AG09309 (cell line): ENCODE data around the gene ATG10.
A peak's percentile ranks its signal among the peaks of the same experiment; 100 is the strongest.

Source experiments
- DNase-seq: peaks from one replicate; pipeline ENCODE4 v3.0.0-alpha.2; 2010; ENCODE audit warnings: low read depth
- H3K4me3 ChIP-seq: 2 replicates; pipeline ENCODE4 v1.5.1; 2011; ENCODE audit warnings: mild to moderate bottlenecking, low read depth, low read length, moderate library complexity; ENCODE audit not compliant: control insufficient read depth
- TF ChIP-seq, protein P1 (sequence below): IDR thresholded peaks from 2 replicates; pipeline ENCODE4 v1.5.1; 2011; ENCODE audit warnings: mild to moderate bottlenecking, low read depth, low read length, inconsistent platforms; ENCODE audit not compliant: insufficient read depth, control insufficient read depth; ENCODE audit errors: missing control alignments

ATG10 gene

DNA sequence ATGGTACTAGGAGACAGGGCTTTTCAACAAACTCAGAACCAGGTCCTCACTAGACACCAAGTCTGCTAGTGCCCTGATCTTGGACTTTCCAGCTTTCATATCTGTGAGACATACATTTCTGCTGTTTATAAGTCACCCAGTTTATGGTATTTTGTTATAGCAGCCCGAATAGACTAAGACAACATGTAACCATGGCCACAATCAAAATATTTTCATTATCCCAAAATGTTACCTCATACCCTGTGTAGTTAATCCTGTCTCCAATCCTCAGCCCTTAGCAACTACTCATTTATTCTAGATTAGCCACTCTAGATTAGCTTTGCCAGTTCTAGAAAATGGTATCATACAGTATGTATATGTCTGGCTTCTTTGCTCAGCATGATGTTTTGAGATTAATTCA, 6.3 kb upstream of the ATG10 start:
- TF ChIP-seq, protein P1, sequence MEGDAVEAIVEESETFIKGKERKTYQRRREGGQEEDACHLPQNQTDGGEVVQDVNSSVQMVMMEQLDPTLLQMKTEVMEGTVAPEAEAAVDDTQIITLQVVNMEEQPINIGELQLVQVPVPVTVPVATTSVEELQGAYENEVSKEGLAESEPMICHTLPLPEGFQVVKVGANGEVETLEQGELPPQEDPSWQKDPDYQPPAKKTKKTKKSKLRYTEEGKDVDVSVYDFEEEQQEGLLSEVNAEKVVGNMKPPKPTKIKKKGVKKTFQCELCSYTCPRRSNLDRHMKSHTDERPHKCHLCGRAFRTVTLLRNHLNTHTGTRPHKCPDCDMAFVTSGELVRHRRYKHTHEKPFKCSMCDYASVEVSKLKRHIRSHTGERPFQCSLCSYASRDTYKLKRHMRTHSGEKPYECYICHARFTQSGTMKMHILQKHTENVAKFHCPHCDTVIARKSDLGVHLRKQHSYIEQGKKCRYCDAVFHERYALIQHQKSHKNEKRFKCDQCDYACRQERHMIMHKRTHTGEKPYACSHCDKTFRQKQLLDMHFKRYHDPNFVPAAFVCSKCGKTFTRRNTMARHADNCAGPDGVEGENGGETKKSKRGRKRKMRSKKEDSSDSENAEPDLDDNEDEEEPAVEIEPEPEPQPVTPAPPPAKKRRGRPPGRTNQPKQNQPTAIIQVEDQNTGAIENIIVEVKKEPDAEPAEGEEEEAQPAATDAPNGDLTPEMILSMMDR = no peak
- H3K4me3 ChIP-seq = no peak overlapping the region
- no peak for DNase-seq

DNA sequence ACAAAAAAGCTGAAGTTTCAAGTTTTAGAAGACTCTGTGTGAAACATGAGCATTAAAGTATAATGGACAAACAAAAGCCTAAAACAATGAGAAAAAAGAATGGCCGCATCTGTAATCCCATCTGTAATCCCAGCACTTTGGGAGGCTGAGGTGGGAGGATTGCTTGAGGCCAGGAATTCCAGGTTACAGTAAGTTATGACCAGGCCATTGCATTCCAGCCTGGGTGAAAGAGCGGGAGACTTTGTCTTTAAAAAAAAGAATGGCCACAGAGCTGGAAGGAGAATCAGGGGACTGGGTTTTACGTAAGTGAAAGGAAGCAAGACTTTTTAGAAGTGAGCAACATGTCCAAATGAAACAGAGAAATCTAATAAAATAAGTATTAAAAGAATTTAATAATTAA, 2.6 kb upstream of the ATG10 start:
- H3K4me3 ChIP-seq = no peak overlapping the region
- no peak for DNase-seq
- TF ChIP-seq, protein P1 = no peak

GRCh38 chr5:81969912-81970311, 1.9 kb upstream of the ATG10 start:
- TF ChIP-seq, protein P1 = no peak
- no peak for DNase-seq
- no peak overlapping the region for H3K4me3 ChIP-seq

- H3K4me3 ChIP-seq = peak overlapping the region; percentile 93
- TF ChIP-seq, protein P1 = no peak
- no peak for DNase-seq
Observed at GRCh38 chr5:81971111-81971711, 612 bp upstream of the ATG10 start.

DNA sequence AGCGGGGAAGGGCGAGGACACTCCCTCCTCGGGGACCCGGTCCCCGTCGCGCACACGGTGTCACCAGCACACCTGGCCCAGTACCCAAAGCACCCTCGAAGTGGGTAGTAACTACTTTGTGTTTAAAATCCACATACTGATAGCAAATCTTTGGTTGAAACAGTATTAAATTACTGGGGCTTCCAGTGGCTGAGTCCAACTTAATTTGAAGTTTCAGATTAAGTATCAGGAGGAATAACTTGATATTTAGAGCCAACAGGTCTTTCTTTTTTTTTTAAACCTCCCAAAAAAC, 615 bp downstream of the ATG10 start:
- H3K4me3 ChIP-seq = peak overlapping the region; percentile 93
- TF ChIP-seq, protein P1 = no peak
- DNase-seq = no peak

GRCh38 chr5:81980160-81980559, 8.3 kb downstream of the ATG10 start:
- no peak overlapping the region for H3K4me3 ChIP-seq
- no peak for DNase-seq
- TF ChIP-seq, protein P1 = no peak
